Measurements from ENCODE around the gene ZNF747. TPM values are rescaled to one million over a fixed set of nuclear protein-coding genes. Genes with fewer than 3 reads are reported as not detected.

The ZNF747 gene
- 14.8 TPM for polyA plus RNA-seq

GRCh38 chr16:30534368-30535105 lies at the start of gene ZNF747:
ZNF747 (minus strand) TSS chr16:30534858; CDS start chr16:30534679, 179 bp downstream.
- Mint-ChIP-seq H3K36me3 (peaks cover 1% of the 10 kb centered on the region), H3K9me3 (no peaks in the 10 kb centered on the region), H3K27ac (peak within 1 kb of the TSS; percentile 96 to 99 (median 96)), H3K27me3 (no peaks in the 10 kb centered on the region), H3K4me1 (peaks cover 9 to 18% (median 16%) of the 10 kb centered on the region in 3 donors), H3K4me3 (peak within 1 kb of the TSS; percentile 94 to 100 (median 98))

- peak overlapping the region in 1 of 3 donors; percentile 76 for H3K27ac Mint-ChIP-seq
- H3K4me1 Mint-ChIP-seq: peaks cover 12 to 18% (median 12%) of the 10 kb centered on the region in 3 donors
- H3K27me3 Mint-ChIP-seq: no peaks in the 10 kb centered on the region
- peak overlapping the region in 1 of 4 donors; percentile 88 for H3K4me3 Mint-ChIP-seq
- H3K36me3 Mint-ChIP-seq: no peaks in the 10 kb centered on the region
- H3K9me3 Mint-ChIP-seq: no peaks in the 10 kb centered on the region
Measured at GRCh38 chr16:30582611-30583340, 48.1 kb upstream of the ZNF747 start.

GRCh38 chr16:30581457-30581856 lies 46.8 kb upstream of the ZNF747 start:
- H3K36me3 Mint-ChIP-seq: no peaks in the 10 kb centered on the region
- H3K27me3 Mint-ChIP-seq: no peaks in the 10 kb centered on the region
- peaks cover 9 to 13% (median 12%) of the 10 kb centered on the region in 3 donors for H3K4me1 Mint-ChIP-seq
- H3K27ac Mint-ChIP-seq: no peak overlapping the region
- no peaks in the 10 kb centered on the region for H3K9me3 Mint-ChIP-seq
- H3K4me3 Mint-ChIP-seq: no peak overlapping the region

- Mint-ChIP-seq H3K4me3 (peak overlapping the region in 1 of 4 donors; percentile 2), H3K36me3 (no peaks in the 10 kb centered on the region)
Measured at GRCh38 chr16:30574678-30575077, 40.0 kb upstream of the ZNF747 start.

GRCh38 chr16:30571445-30572322 lies 37.0 kb upstream of the ZNF747 start, which contains the start of gene ZNF688:
ZNF688 (minus strand) TSS chr16:30571714; CDS start chr16:30571629, 85 bp downstream.
- Mint-ChIP-seq H3K4me1 (peaks cover 17 to 24% (median 22%) of the 10 kb centered on the region in 3 donors), H3K4me3 (peak within 1 kb of the TSS; percentile 91 to 100 (median 96)), H3K36me3 (peaks cover 4% of the 10 kb centered on the region), H3K27ac (peak within 1 kb of the TSS; percentile 98 to 99 (median 99)), H3K27me3 (no peaks in the 10 kb centered on the region), H3K9me3 (no peaks in the 10 kb centered on the region)

More at GRCh38 chr16:30574678-30575077, 40.0 kb upstream of the ZNF747 start:
- H3K27ac Mint-ChIP-seq: no peak overlapping the region
- no peaks in the 10 kb centered on the region for H3K27me3 Mint-ChIP-seq
- no peaks in the 10 kb centered on the region for H3K9me3 Mint-ChIP-seq
- H3K4me1 Mint-ChIP-seq: peaks cover 8 to 10% (median 10%) of the 10 kb centered on the region in 3 donors

GRCh38 chr16:30570636-30571444 lies 36.2 kb upstream of the ZNF747 start:
- peak overlapping the region; percentile 91 to 100 (median 96) for H3K4me3 Mint-ChIP-seq
- H3K27ac Mint-ChIP-seq: peak overlapping the region; percentile 98 to 99 (median 99)
- H3K27me3 Mint-ChIP-seq: no peaks in the 10 kb centered on the region
- H3K9me3 Mint-ChIP-seq: no peaks in the 10 kb centered on the region
- peaks cover 17 to 30% (median 24%) of the 10 kb centered on the region in 3 donors for H3K4me1 Mint-ChIP-seq
- peaks cover 4% of the 10 kb centered on the region for H3K36me3 Mint-ChIP-seq

- H3K36me3 Mint-ChIP-seq: peaks cover 4% of the 10 kb centered on the region
- H3K9me3 Mint-ChIP-seq: no peaks in the 10 kb centered on the region
- H3K4me3 Mint-ChIP-seq: peak overlapping the region in 3 of 4 donors; percentile 32 to 100 (median 68)
- H3K4me1 Mint-ChIP-seq: peaks cover 17 to 30% (median 24%) of the 10 kb centered on the region in 3 donors
- H3K27me3 Mint-ChIP-seq: no peaks in the 10 kb centered on the region
- peak overlapping the region in 2 of 3 donors; percentile 39 to 99 for H3K27ac Mint-ChIP-seq
Measured at GRCh38 chr16:30569746-30570635, 35.3 kb upstream of the ZNF747 start.

GRCh38 chr16:30569281-30569680 lies 34.6 kb upstream of the ZNF747 start:
- peak overlapping the region; percentile 35 to 53 (median 39) for H3K27ac Mint-ChIP-seq
- peaks cover 4% of the 10 kb centered on the region for H3K36me3 Mint-ChIP-seq
- no peaks in the 10 kb centered on the region for H3K9me3 Mint-ChIP-seq
- H3K27me3 Mint-ChIP-seq: no peaks in the 10 kb centered on the region
- peak overlapping the region in 2 of 4 donors; percentile 26 to 68 for H3K4me3 Mint-ChIP-seq
- peaks cover 17 to 30% (median 24%) of the 10 kb centered on the region in 3 donors for H3K4me1 Mint-ChIP-seq

GRCh38 chr16:30567991-30568638 lies 33.5 kb upstream of the ZNF747 start:
- Mint-ChIP-seq H3K27ac (peak overlapping the region; percentile 92 to 96 (median 93)), H3K27me3 (no peaks in the 10 kb centered on the region), H3K4me3 (peak overlapping the region; percentile 77 to 95 (median 86)), H3K36me3 (peaks cover 4% of the 10 kb centered on the region), H3K9me3 (no peaks in the 10 kb centered on the region), H3K4me1 (peaks cover 17 to 29% (median 21%) of the 10 kb centered on the region in 3 donors)

- Mint-ChIP-seq H3K27me3 (no peaks in the 10 kb centered on the region), H3K4me1 (peaks cover 16 to 29% (median 21%) of the 10 kb centered on the region in 3 donors), H3K36me3 (peaks cover 4% of the 10 kb centered on the region), H3K4me3 (peak overlapping the region in 2 of 4 donors; percentile 28 to 92), H3K9me3 (no peaks in the 10 kb centered on the region), H3K27ac (peak overlapping the region; percentile 92 to 96 (median 93))
Measured at GRCh38 chr16:30567160-30567990, 32.7 kb upstream of the ZNF747 start.

- H3K27me3 Mint-ChIP-seq: no peaks in the 10 kb centered on the region
- H3K4me3 Mint-ChIP-seq: peak overlapping the region in 3 of 4 donors; percentile 28 to 80 (median 56)
- peaks cover 4% of the 10 kb centered on the region for H3K36me3 Mint-ChIP-seq
- H3K4me1 Mint-ChIP-seq: peaks cover 9 to 26% (median 17%) of the 10 kb centered on the region in 3 donors
- H3K9me3 Mint-ChIP-seq: no peaks in the 10 kb centered on the region
- H3K27ac Mint-ChIP-seq: peak overlapping the region in 2 of 3 donors; percentile 53 to 89
Measured at GRCh38 chr16:30566531-30566930, 31.9 kb upstream of the ZNF747 start.

GRCh38 chr16:30565984-30566383 lies 31.3 kb upstream of the ZNF747 start:
- Mint-ChIP-seq H3K4me1 (peaks cover 14 to 29% (median 19%) of the 10 kb centered on the region in 3 donors), H3K27ac (peak overlapping the region in 1 of 3 donors; percentile 89), H3K4me3 (peak overlapping the region in 2 of 4 donors; percentile 63 to 80), H3K36me3 (peaks cover 4% of the 10 kb centered on the region), H3K9me3 (no peaks in the 10 kb centered on the region), H3K27me3 (peaks cover 3% of the 10 kb centered on the region)
